ENCODE results near the gene ZC3H8.

Gene ZC3H8

GRCh38 chr2:112254466-112255240 is at the start of gene ZC3H8:
ZC3H8 (minus strand) TSS chr2:112255042; CDS start chr2:112254981, 61 bp downstream.
- peak; percentile 96 for DNase-seq (ENCODE audit: low read depth)
- TF ChIP-seq CTCF (IDR thresholded peaks at IDR 0.05; ENCODE audit: insufficient read depth, low read depth, low read length, missing control alignments), result peak; percentile 8

GRCh38 chr2:112304298-112304941 is 49.6 kb upstream of the ZC3H8 start:
- no peak overlapping the region for H3K4me3 ChIP-seq (ENCODE audit: low read depth, low read length)
- DNase-seq (ENCODE audit: low read depth), result peak; percentile 47
- TF ChIP-seq CTCF (IDR thresholded peaks at IDR 0.05; ENCODE audit: insufficient read depth, low read depth, low read length, missing control alignments), result no peak

More at GRCh38 chr2:112254466-112255240, at the start of gene ZC3H8:
- H3K4me3 ChIP-seq (ENCODE audit: low read depth, low read length), result peak within 1 kb of the TSS; percentile 87

- no peak for TF ChIP-seq CTCF (IDR thresholded peaks at IDR 0.05; ENCODE audit: insufficient read depth, low read depth, low read length, missing control alignments)
- DNase-seq (ENCODE audit: low read depth), result no peak
- H3K4me3 ChIP-seq (ENCODE audit: low read depth, low read length), result no peak overlapping the region
Measured at GRCh38 chr2:112301973-112302372, 47.1 kb upstream of the ZC3H8 start.

GRCh38 chr2:112301171-112301584 is 46.3 kb upstream of the ZC3H8 start:
- DNase-seq (ENCODE audit: low read depth), result no peak
- no peak for TF ChIP-seq CTCF (IDR thresholded peaks at IDR 0.05; ENCODE audit: insufficient read depth, low read depth, low read length, missing control alignments)
- H3K4me3 ChIP-seq (ENCODE audit: low read depth, low read length), result no peak overlapping the region

GRCh38 chr2:112296407-112296806 is 41.6 kb upstream of the ZC3H8 start:
- no peak for TF ChIP-seq CTCF (IDR thresholded peaks at IDR 0.05; ENCODE audit: insufficient read depth, low read depth, low read length, missing control alignments)
- no peak overlapping the region for H3K4me3 ChIP-seq (ENCODE audit: low read depth, low read length)
- no peak for DNase-seq (ENCODE audit: low read depth)

- TF ChIP-seq CTCF (IDR thresholded peaks at IDR 0.05; ENCODE audit: insufficient read depth, low read depth, low read length, missing control alignments), result no peak
- DNase-seq (ENCODE audit: low read depth), result no peak
- no peak overlapping the region for H3K4me3 ChIP-seq (ENCODE audit: low read depth, low read length)
Measured at GRCh38 chr2:112295407-112296078, 40.7 kb upstream of the ZC3H8 start.

Data from GM12865 (cell line).